K562 (cell line): ENCODE measurements around the gene TMA7B. TPM values are rescaled to one million over a fixed set of nuclear protein-coding genes. Genes with fewer than 3 reads are reported as not detected.

Experiments
- AFF4 ChIP-seq: sonication (generic); formaldehyde crosslinking; IDR thresholded peaks from 2 replicates; pipeline ENCODE4 v1.8.0; 2023; ENCODE audit warnings: mild to moderate bottlenecking, missing genetic modification reagents
- ATF3 ChIP-seq, 2 experiments: fragments of 450-650 bp in 1 of 2; sonication (generic) in 1 of 2; formaldehyde crosslinking in 1 of 2; IDR thresholded peaks in 1 of 2; conservative IDR thresholded peaks in 1 of 2; 2 replicates each; pipeline versions ENCODE4 v1.6.1 to v1.8.1; 2016 to 2023; ENCODE audit warnings: mild to moderate bottlenecking in 2 of 2, moderate library complexity in 2 of 2, inconsistent platforms in 1 of 2, missing genetic modification reagents in 1 of 2
- C11orf30 ChIP-seq: fragments of 450-650 bp; IDR thresholded peaks from 2 replicates; pipeline ENCODE4 v1.6.1; 2016; ENCODE audit warnings: low read depth, mild to moderate bottlenecking
- EGR1 ChIP-seq: fragments of 450-650 bp; conservative IDR thresholded peaks from 2 replicates; pipeline ENCODE4 v1.6.1; 2017; ENCODE audit warnings: mild to moderate bottlenecking
- ELF4 ChIP-seq: fragments of 450-650 bp; formaldehyde crosslinking; IDR thresholded peaks from 2 replicates; pipeline ENCODE4 v1.4.0; 2022; ENCODE audit warnings: missing genetic modification characterization
- EP300 ChIP-seq: IDR thresholded peaks from 2 replicates; pipeline ENCODE4 v1.6.1; 2012; ENCODE audit warnings: low read length, improper control_type of control experiment
- ETV5 ChIP-seq: sonication (generic); formaldehyde crosslinking; IDR thresholded peaks from 2 replicates; pipeline ENCODE4 v1.4.0; 2020; ENCODE audit warnings: low read depth, mild to moderate bottlenecking, missing genetic modification reagents
- EWSR1 ChIP-seq: fragments of 450-650 bp; IDR thresholded peaks from 2 replicates; pipeline ENCODE4 v1.6.1; 2018; ENCODE audit warnings: borderline replicate concordance, mild to moderate bottlenecking, low read depth, moderate library complexity; ENCODE audit not compliant: partially characterized antibody
- JUNB ChIP-seq: fragments of 450-650 bp; formaldehyde crosslinking; conservative IDR thresholded peaks from 2 replicates; pipeline ENCODE4 v1.4.0; 2020; ENCODE audit warnings: mild to moderate bottlenecking
- KAT2B ChIP-seq: IDR thresholded peaks from one replicate; pipeline ENCODE4 v1.6.1; 2012; ENCODE audit warnings: low read depth, mild to moderate bottlenecking, control low read depth, inconsistent platforms, low read length, moderate library complexity
- MTA2 ChIP-seq: fragments of 450-650 bp; IDR thresholded peaks from 2 replicates; pipeline ENCODE4 v1.6.1; 2016; ENCODE audit warnings: low read depth
- MYNN ChIP-seq, 2 experiments: sonication (generic); formaldehyde crosslinking in 1 of 2; IDR thresholded peaks; 2 replicates each; pipeline versions ENCODE4 v1.5.0 to v1.6.1; 2016 to 2020; ENCODE audit warnings: antibody characterized with exemption in 1 of 2, missing genetic modification reagents in 1 of 2
- NR0B1 ChIP-seq: fragments of 450-650 bp; IDR thresholded peaks from one replicate; pipeline ENCODE4 v1.6.1; 2018; ENCODE audit warnings: mild to moderate bottlenecking, moderate library complexity; ENCODE audit not compliant: partially characterized antibody
- PHF8 ChIP-seq: fragments of 200-600 bp; sonication (generic); IDR thresholded peaks from 2 replicates; pipeline ENCODE4 v1.6.1; 2012; ENCODE audit warnings: mixed run types, mild to moderate bottlenecking, inconsistent platforms, low read length, moderate library complexity, borderline replicate concordance
- POU5F1 ChIP-seq: fragments of 150-350 bp; IDR thresholded peaks from 2 replicates; pipeline ENCODE4 v1.6.1; 2014; ENCODE audit warnings: borderline replicate concordance, low read length, low read depth, mild to moderate bottlenecking; ENCODE audit not compliant: partially characterized antibody
- RBM17 ChIP-seq: fragments of 200-400 bp; formaldehyde crosslinking; IDR thresholded peaks from 2 replicates; pipeline ENCODE4 v1.6.1; 2017; ENCODE audit warnings: low read depth, mild to moderate bottlenecking, low read length, borderline replicate concordance
- SMARCE1 ChIP-seq: fragments of 450-650 bp; IDR thresholded peaks from 2 replicates; pipeline ENCODE4 v1.7.1; 2016; ENCODE audit warnings: mild to moderate bottlenecking
- TRIM24 ChIP-seq, 2 experiments: fragments of 450-650 bp; IDR thresholded peaks; 2 replicates each; pipeline ENCODE4 v1.6.1; 2016
- XRCC5 ChIP-seq: fragments of 200-400 bp; formaldehyde crosslinking; IDR thresholded peaks from 2 replicates; pipeline ENCODE4 v1.6.1; 2017; ENCODE audit warnings: low read depth, mild to moderate bottlenecking, low read length
- ZNF165 ChIP-seq: fragments of 250-450 bp; sonication (Bioruptor Pico); IDR thresholded peaks from 2 replicates; pipeline ENCODE4 v1.4.0; 2020; ENCODE audit warnings: borderline replicate concordance
- ZNF274 ChIP-seq: IDR thresholded peaks from 2 replicates; pipeline ENCODE4 v1.6.1; 2011; ENCODE audit warnings: low read depth, mild to moderate bottlenecking, low read length, moderate library complexity, borderline replicate concordance
- ZNF644 ChIP-seq: fragments of 200-800 bp; sonication (Bioruptor generic); IDR thresholded peaks from 2 replicates; pipeline ENCODE4 v1.6.1; 2016; ENCODE audit warnings: low read depth, missing genetic modification characterization, missing compliant biosample characterization
- ZNF780A ChIP-seq: fragments of 250-450 bp; sonication (Bioruptor Pico); IDR thresholded peaks from 2 replicates; pipeline ENCODE4 v1.5.0; 2021; ENCODE audit warnings: mild to moderate bottlenecking
- polyA plus RNA-seq, 8 experiments: library from polyadenylated mRNA; depleted of rRNA in 4 of 8; stranded (reverse) in 5 of 8; unstranded in 3 of 8; fragments of >200 nt; fragmentation: Nextera tagmentation in 2 of 8; fragmentation: Illumina TruSeq in 1 of 8; extraction: Ambion mirVana in 2 of 8; extraction: Trizol in 1 of 8; gene quantifications; 2 replicates each; pipeline versions ENCODE4 v1.2.1 to v1.2.3, GENCODE V29; 2011 to 2014; ENCODE audit warnings: inconsistent platforms in 1 of 8, missing spikeins in 1 of 8
- total RNA-seq, 7 experiments: library from RNA; depleted of rRNA in 6 of 7; stranded (reverse); fragments of >200 nt in 6 of 7; fragmentation: Illumina TruSeq in 2 of 7; extraction: Trizol in 2 of 7; gene quantifications; 2 replicates each; pipeline versions ENCODE4 v1.2.1 to v1.2.3, GENCODE V29; 2011 to 2021; ENCODE audit warnings: low replicate concordance in 1 of 7

Gene TMA7B
- total and polyA plus RNA-seq, 9 of the 15 experiments (the other 6 are each of a cell fraction or from before 2014, with no cell fraction given), result 5.6 to 14.2 (median 11.8) TPM

- TF ChIP-seq AFF4 (CRISPR knock-in tag) (no peak), SMARCE1 (no peak), ZNF165 (no peak), POU5F1 (no peak), KAT2B (no peak), ETV5 (CRISPR knock-in tag) (no peak), ZNF644 (tag) (no peak), ZNF274 (no peak), MYNN (IDR thresholded peaks at IDR 0.05) (no peak), MYNN (CRISPR knock-in tag; IDR thresholded peaks at IDR 0.05) (no peak), EWSR1 (no peak), C11orf30 (no peak), MTA2 (no peak), NR0B1 (no peak), ELF4 (no peak), XRCC5 (no peak), RBM17 (no peak), PHF8 (no peak), EGR1 (no peak), TRIM24 (IDR thresholded peaks at IDR 0.05) (peak in 1 of 2 experiments; percentile 20; a peak in 1 of 4 replicates), JUNB (no peak), ZNF780A (CRISPR knock-in tag) (no peak), EP300 (peak; percentile 60; the same call in 1 of the 2 replicates), ATF3 (IDR thresholded peaks at IDR 0.05) (peak; percentile 64; the same call in 1 of the 2 replicates), ATF3 (CRISPR knock-in tag; conservative IDR thresholded peaks at IDR 0.05) (no peak)
These were observed 28.4 kb downstream of the TMA7B start (continued) for GRCh38 chr22:39988386-39989114.
